HCT116 (cell line): ENCODE results near the gene OPN4. TPM values are rescaled to one million over a fixed set of nuclear protein-coding genes. Genes with fewer than 3 reads are reported as not detected.

ENCODE experiments used
- ATAC-seq: fragments of 200-7000 bp; cut with Tn5 transposase; 2 replicates; pipeline ENCODE4 v1.9.1; 2020; ENCODE audit warnings: mild to moderate bottlenecking, moderate library complexity
- BruUV-seq: library from RNA; stranded (reverse); fragments of 400-500 nt; replicated peaks from 2 replicates; lab custom pipeline; 2021; lab: Mats Ljungman, UMichigan
- CTCF ChIA-PET: fragments of 300-600 bp; sonication (Branson Sonifier 250); formaldehyde crosslinking; loops from one replicate; lab custom pipeline; 2021; ENCODE audit warnings: antibody characterized with exemption; lab: Charles Lee
- POLR2A ChIA-PET: fragments of 300-600, 350-600 bp; sonication (Branson Sonifier 250); formaldehyde crosslinking; loops from one replicate; lab custom pipeline; 2021; ENCODE audit warnings: antibody characterized with exemption; lab: Charles Lee
- RAD21 ChIA-PET, 2 experiments: fragments of 300-600 bp; sonication (Branson Sonifier 250); formaldehyde crosslinking; loops; one replicate each; lab custom pipeline; 2023; ENCODE audit warnings: low total read pairs in 2 of 2; ENCODE audit not compliant: uncharacterized antibody in 2 of 2, unreplicated experiment in 2 of 2, low non-redundant PET in 1 of 2; lab: Charles Lee
- DNase-seq: peaks from one replicate; pipeline ENCODE4 v3.0.0-alpha.2; 2010; ENCODE audit warnings: low read depth, low spot score
- H2AFZ ChIP-seq: fragments of 200-600 bp; shearing (Covaris generic), sonication (generic); 2 replicates; pipeline ENCODE4 v1.6.1; 2017; ENCODE audit warnings: low read depth, mixed run types, mixed read lengths, antibody characterized with exemption, low read length; ENCODE audit not compliant: poor library complexity, severe bottlenecking
- H3K27ac ChIP-seq: 2 replicates; pipeline ENCODE4 v1.5.1; 2012; ENCODE audit warnings: low read depth, low read length
- H3K27me3 ChIP-seq: fragments of 200-600 bp; sonication (generic); 2 replicates; pipeline ENCODE4 v1.6.1; 2016; ENCODE audit warnings: mixed run types, low read length, mixed read lengths; ENCODE audit not compliant: insufficient read depth
- H3K36me3 ChIP-seq, 2 experiments: fragments of 200-500 bp in 1 of 2; fragments of 200-600 bp in 1 of 2; sonication (Bioruptor generic) in 1 of 2; sonication (generic) in 1 of 2; 2 replicates each; pipeline versions ENCODE4 v1.5.1 to v1.6.1; 2014 to 2016; ENCODE audit warnings: low read length in 2 of 2, inconsistent platforms in 1 of 2, mixed read lengths in 1 of 2, mixed run types in 1 of 2; ENCODE audit not compliant: insufficient read depth in 2 of 2, control insufficient read depth in 1 of 2
- H3K4me1 ChIP-seq, 2 experiments: fragments of 200-600 bp in 1 of 2; sonication (generic) in 1 of 2; 2 replicates each; pipeline versions ENCODE4 v1.5.1 to v1.6.1; 2012 to 2017; ENCODE audit warnings: low read length in 2 of 2, inconsistent platforms in 1 of 2, mild to moderate bottlenecking in 1 of 2, mixed read lengths in 1 of 2, mixed run types in 1 of 2, moderate library complexity in 1 of 2; ENCODE audit not compliant: insufficient read depth in 2 of 2, control insufficient read depth in 1 of 2
- H3K4me2 ChIP-seq: fragments of 200-600 bp; sonication (generic); 2 replicates; pipeline ENCODE4 v1.6.1; 2017; ENCODE audit warnings: mixed run types, low read length, mixed read lengths
- H3K4me3 ChIP-seq, 2 experiments: fragments of 200-600 bp in 1 of 2; sonication (generic) in 1 of 2; replicated peaks in 1 of 2; 2 replicates each; pipeline ENCODE4 v1.5.1; 2011 to 2016; ENCODE audit warnings: low read length in 2 of 2, control low read depth in 1 of 2, low read depth in 1 of 2, mild to moderate bottlenecking in 1 of 2, mixed read lengths in 1 of 2, mixed run types in 1 of 2
- H3K79me2 ChIP-seq: fragments of 200-600 bp; sonication (generic); 2 replicates; pipeline ENCODE4 v1.6.1; 2017; ENCODE audit warnings: mild to moderate bottlenecking, mixed run types, low read length, moderate library complexity, mixed read lengths; ENCODE audit not compliant: insufficient read depth
- H3K9ac ChIP-seq: fragments of 200-600 bp; sonication (generic); 2 replicates; pipeline ENCODE4 v1.6.1; 2016; ENCODE audit warnings: low read length, mixed read lengths
- H3K9me2 ChIP-seq: fragments of 200-600 bp; sonication (generic), shearing (Covaris generic); 2 replicates; pipeline ENCODE4 v1.6.1; 2017; ENCODE audit warnings: mixed run types, mild to moderate bottlenecking, moderate library complexity; ENCODE audit not compliant: insufficient read depth
- H3K9me3 ChIP-seq, 2 experiments: fragments of 200-500 bp in 1 of 2; fragments of 200-600 bp in 1 of 2; sonication (Bioruptor generic) in 1 of 2; sonication (generic) in 1 of 2; 2 replicates each; pipeline ENCODE4 v1.6.1; 2014 to 2017; ENCODE audit warnings: low read length in 2 of 2, mixed read lengths in 2 of 2, inconsistent platforms in 1 of 2, low read depth in 1 of 2, mild to moderate bottlenecking in 1 of 2, mixed run types in 1 of 2, moderate library complexity in 1 of 2; ENCODE audit not compliant: control insufficient read depth in 1 of 2, insufficient read depth in 1 of 2
- H4K20me1 ChIP-seq: fragments of 200-600 bp; sonication (generic), shearing (Covaris generic); 2 replicates; pipeline ENCODE4 v1.6.1; 2017; ENCODE audit warnings: mixed run types, mild to moderate bottlenecking, moderate library complexity; ENCODE audit not compliant: insufficient read depth
- CEBPB ChIP-seq: IDR thresholded peaks from 2 replicates; pipeline ENCODE4 v1.6.1; 2012; ENCODE audit warnings: low read depth
- ELF1 ChIP-seq: IDR thresholded peaks from 2 replicates; pipeline ENCODE4 v1.6.1; 2012; ENCODE audit warnings: low read depth, borderline replicate concordance
- FOSL1 ChIP-seq: IDR thresholded peaks from 2 replicates; pipeline ENCODE4 v1.6.1; 2012; ENCODE audit warnings: low read depth
- POLR2AphosphoS5 ChIP-seq: IDR thresholded peaks from 2 replicates; pipeline ENCODE4 v1.6.1; 2011; ENCODE audit warnings: mild to moderate bottlenecking, low read depth, low read length, moderate library complexity
- RAD21 ChIP-seq: IDR thresholded peaks from 2 replicates; pipeline ENCODE4 v1.6.1; 2012; ENCODE audit warnings: low read depth, mild to moderate bottlenecking
- TCF7L2 ChIP-seq: IDR thresholded peaks from 2 replicates; pipeline ENCODE4 v1.7.0; 2011; ENCODE audit warnings: borderline replicate concordance, inconsistent platforms; ENCODE audit not compliant: insufficient read depth, insufficient read length; ENCODE audit errors: extremely low read depth
- YY1 ChIP-seq: IDR thresholded peaks from 2 replicates; pipeline ENCODE4 v1.6.1; 2011; ENCODE audit warnings: low read length, low read depth, moderate library complexity, mild to moderate bottlenecking; ENCODE audit not compliant: insufficient replicate concordance; ENCODE audit errors: extremely low read depth
- ZBTB33 ChIP-seq: IDR thresholded peaks from 2 replicates; pipeline ENCODE4 v1.6.1; 2011; ENCODE audit warnings: mild to moderate bottlenecking, low read length, moderate library complexity; ENCODE audit not compliant: insufficient replicate concordance; ENCODE audit errors: extremely low read depth
- ZFX ChIP-seq: fragments of 450-650 bp; IDR thresholded peaks from 2 replicates; pipeline ENCODE4 v1.6.1; 2017
- ZNF274 ChIP-seq: fragments of 200-500 bp; sonication (Bioruptor generic); IDR thresholded peaks from 2 replicates; pipeline ENCODE4 v1.6.1; 2014; ENCODE audit warnings: mild to moderate bottlenecking, low read depth, low read length, inconsistent platforms
- intact Hi-C: fragments of 100-400 bp; cut with micrococcal nuclease; formaldehyde crosslinking; loops from 2 replicates; pipeline ENCODE4 v1.10.0; 2022
- total RNA-seq: library from RNA; stranded (reverse); gene quantifications from one replicate; pipeline ENCODE4 v1.2.1, GENCODE V29; 2021; ENCODE audit not compliant: unreplicated experiment

OPN4 gene
- total RNA-seq, 1 experiment from 2014 or later, result not detected

GRCh38 chr10:86648704-86649427 lies 5.5 kb upstream of the OPN4 start:
- ATAC-seq (peak; percentile 65), DNase-seq (no peak)
- POLR2A ChIA-PET, result no interaction called here
- RAD21 ChIA-PET, result no interaction called here
- H3K27ac ChIP-seq, result no peak overlapping the region
- no peak for TF ChIP-seq CEBPB
- no peak for TF ChIP-seq ZFX
- TF ChIP-seq RAD21, result no peak
- TF ChIP-seq POLR2AphosphoS5, result no peak
- no peak for TF ChIP-seq TCF7L2
- TF ChIP-seq ELF1, result no peak
- no peak for TF ChIP-seq FOSL1
- no peak for TF ChIP-seq ZBTB33
- TF ChIP-seq ZNF274, result no peak
- TF ChIP-seq YY1, result no peak
- H3K36me3 ChIP-seq, result no peaks in the 10 kb centered on the region
- no peaks in the 10 kb centered on the region for H3K9me3 ChIP-seq
- no peaks in the 10 kb centered on the region for H3K9me2 ChIP-seq
- H4K20me1 ChIP-seq, result no peaks in the 10 kb centered on the region
- intact Hi-C loops, result no loop called here
- peaks cover 29 to 34% of the 10 kb centered on the region in 2 experiments for H3K4me1 ChIP-seq
- peak overlapping the region; percentile 15; the same call in 1 of the 2 replicates for H3K4me2 ChIP-seq
- BruUV-seq, result no TSS peak
- no peak overlapping the region for H3K9ac ChIP-seq
- H3K27me3 ChIP-seq, result no peaks in the 10 kb centered on the region
- no peak overlapping the region for H3K4me3 ChIP-seq
- CTCF ChIA-PET, result no interaction called here
- H3K79me2 ChIP-seq, result no peaks in the 10 kb centered on the region
- H2AFZ ChIP-seq, result no peak overlapping the region
